ENCODE measurements around the gene MAP3K12.
"Not testable (repeated sequence)": the region's sequence is repeated elsewhere in the genome, so short reads cannot be mapped to it uniquely, and the experiment has no call there.

Gene MAP3K12

DNA sequence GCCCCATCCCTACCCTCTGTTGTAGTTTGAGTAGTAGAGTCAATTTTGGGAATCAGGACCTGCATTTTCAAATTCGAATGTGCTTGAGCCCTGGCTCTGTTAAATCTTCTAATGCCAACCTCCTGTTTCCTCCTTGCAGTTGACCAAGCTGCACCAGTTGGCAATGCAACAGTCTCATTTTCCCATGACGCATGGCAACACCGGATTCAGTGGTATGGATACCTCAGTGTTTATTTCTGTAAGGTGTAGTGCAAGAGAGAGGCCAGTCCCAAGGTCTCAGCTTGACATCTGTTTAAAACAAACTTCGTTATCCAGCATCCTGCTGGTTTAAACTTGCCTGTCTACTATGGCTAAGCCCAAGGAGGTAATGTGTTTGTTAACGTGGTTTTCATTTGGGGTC lies 32.2 kb downstream of the MAP3K12 start:
- no peak for DNase-seq (ENCODE audit: low read depth)

GRCh38 chr12:53466640-53467039 lies 32.6 kb downstream of the MAP3K12 start:
- DNase-seq (ENCODE audit: low read depth), result no peak

GRCh38 chr12:53465679-53466078 lies 33.6 kb downstream of the MAP3K12 start:
- no peak for DNase-seq (ENCODE audit: low read depth)

DNA sequence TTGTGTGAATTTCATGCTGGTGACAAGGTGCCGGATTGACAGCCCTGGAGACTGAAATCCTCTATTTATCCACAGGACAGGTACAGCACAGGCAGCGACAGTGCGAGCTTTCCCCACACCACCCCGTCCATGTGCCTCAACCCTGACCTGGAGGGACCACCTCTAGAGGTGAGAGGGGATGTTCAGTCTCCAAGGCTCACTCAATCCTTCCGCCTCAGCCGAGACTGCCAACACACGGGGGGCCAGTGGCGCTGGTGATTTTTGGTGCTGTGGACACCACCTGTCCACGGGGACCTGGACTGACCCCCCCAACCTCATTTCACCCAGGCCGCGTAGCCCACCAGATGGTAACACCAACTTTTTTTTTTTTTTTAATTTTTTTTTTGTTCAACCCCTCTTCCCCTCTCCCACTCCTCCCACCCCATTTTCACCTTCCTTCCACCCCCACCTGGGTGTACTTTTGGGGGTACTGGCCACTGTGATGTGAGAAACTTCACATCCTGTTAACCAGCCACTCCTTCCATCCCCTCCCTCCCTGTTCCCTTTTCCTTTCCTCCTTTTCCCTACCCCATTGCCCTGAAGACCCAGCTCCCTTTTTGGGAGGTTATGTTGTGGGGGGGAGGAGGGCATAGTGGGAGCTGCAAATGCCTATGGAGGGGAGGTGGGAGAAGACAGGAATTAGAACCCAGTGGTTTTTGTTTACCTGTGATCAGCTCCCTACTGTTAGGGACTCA lies 34.4 kb downstream of the MAP3K12 start:
- no peak for DNase-seq (ENCODE audit: low read depth)

GRCh38 chr12:53463802-53464560 lies 35.3 kb downstream of the MAP3K12 start:
- no peak for DNase-seq (ENCODE audit: low read depth)

GRCh38 chr12:53462935-53463334 lies 36.3 kb downstream of the MAP3K12 start:
- DNase-seq (ENCODE audit: low read depth), result no peak

DNA sequence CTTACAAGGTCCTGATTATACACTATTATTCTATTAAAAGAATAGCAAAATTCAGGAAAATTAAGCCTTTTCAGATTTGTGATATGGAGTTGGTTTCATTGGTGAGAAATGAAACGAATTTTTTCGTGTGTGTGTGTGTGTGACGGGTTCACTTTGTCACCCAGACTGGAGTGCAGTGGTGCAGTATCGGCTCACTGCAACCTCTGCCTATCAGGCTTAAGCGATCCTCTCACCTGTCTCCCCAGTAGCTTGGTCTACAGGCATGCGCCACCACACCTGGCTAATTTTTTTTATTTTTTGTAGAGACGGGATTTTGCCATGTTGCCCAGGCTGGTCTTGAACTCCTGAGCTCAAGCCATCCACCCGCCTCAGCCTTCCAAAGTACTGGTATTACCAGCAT lies 37.7 kb downstream of the MAP3K12 start:
- no peak for DNase-seq (ENCODE audit: low read depth)

DNA sequence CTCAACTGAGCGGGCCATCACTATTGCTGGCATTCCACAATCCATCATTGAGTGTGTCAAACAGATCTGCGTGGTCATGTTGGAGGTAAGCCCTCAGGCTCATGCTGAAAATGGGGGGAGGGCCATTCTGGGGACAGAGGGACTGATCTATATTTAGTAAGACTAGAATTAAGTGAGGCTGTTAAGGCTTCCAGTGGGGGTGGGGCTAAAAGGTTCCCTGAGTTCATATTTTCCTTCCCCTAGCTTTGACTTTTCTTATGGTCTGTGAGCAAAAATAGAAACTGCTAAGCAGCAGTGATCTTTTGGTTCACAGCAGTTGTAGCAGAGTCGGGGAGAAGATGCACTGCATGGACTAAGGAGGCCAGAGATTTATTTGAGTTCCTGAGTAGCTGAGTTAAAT lies 38.2 kb downstream of the MAP3K12 start:
- no peak for DNase-seq (ENCODE audit: low read depth)

DNA sequence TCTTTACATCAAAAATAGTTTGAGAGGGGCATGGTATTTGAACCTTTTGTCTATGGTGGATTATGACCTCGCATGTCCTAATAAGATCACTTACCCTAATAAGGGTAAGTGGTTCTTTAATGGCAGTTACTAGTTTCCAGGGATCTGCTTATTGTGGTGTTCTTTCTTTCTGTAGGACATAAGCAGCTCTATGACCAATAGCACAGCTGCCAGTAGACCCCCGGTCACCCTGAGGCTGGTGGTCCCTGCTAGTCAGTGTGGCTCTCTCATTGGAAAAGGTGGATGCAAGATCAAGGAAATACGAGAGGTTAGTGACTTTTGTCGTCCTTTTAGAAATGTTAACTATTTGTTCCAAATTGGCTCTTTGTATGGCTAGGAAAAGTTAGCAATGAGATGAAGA lies 40.2 kb downstream of the MAP3K12 start:
- DNase-seq (ENCODE audit: low read depth), result no peak

DNA sequence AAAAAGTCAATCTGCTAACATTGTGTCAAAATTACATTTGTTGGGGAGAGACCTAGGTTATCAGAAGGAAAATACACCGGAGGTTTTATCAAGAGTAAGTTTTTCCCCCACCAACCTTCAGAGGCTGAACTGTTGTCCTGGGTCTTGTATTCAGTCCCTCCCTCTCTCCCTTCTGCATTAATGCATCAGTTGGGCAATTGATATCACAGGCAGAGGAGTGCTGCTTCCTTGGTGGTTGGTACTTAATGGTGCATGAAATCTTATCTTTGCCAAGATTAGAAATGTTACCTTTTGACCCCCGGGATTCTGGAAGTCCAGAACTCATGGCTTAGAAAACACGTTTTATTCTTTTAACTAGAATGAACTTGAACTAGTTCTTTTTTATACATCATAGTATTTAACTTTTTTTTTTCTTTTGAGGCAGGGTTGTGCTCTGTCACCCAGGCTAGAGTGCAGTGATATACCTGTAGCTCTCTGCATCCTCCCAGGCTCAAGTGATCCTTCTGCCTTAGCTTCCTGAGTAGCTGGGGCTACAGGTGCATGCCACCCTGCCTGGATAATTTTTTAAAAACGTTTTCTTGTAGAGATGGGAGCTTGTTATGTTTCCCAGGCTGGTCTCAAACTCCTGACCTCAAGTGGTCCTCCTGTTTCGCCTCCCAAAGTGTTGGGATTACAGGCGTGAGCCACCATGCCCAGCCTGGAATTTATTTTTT lies 42.4 kb downstream of the MAP3K12 start:
- DNase-seq (ENCODE audit: low read depth), result no peak

GRCh38 chr12:53454707-53455106 lies 44.6 kb downstream of the MAP3K12 start:
- DNase-seq (ENCODE audit: low read depth), result no peak

GRCh38 chr12:53453953-53454640 lies 45.2 kb downstream of the MAP3K12 start:
- DNase-seq (ENCODE audit: low read depth), result no peak

GRCh38 chr12:53452159-53453077 lies 46.8 kb downstream of the MAP3K12 start:
- peak; percentile 89 for DNase-seq (ENCODE audit: low read depth)

GRCh38 chr12:53451661-53452158 lies 47.5 kb downstream of the MAP3K12 start, which contains the start of gene PCBP2:
Gene PCBP2, plus strand, starts transcription at chr12:53452102. Its CDS starts 2,699 bp downstream, at chr12:53454801.
- peak; percentile 100 for DNase-seq (ENCODE audit: low read depth)

GRCh38 chr12:53450936-53451335 lies 48.3 kb downstream of the MAP3K12 start:
- no peak for DNase-seq (ENCODE audit: low read depth)

GRCh38 chr12:53444593-53445325 lies 54.5 kb downstream of the MAP3K12 start:
- not testable (repeated sequence) for DNase-seq (ENCODE audit: low read depth)

DNA sequence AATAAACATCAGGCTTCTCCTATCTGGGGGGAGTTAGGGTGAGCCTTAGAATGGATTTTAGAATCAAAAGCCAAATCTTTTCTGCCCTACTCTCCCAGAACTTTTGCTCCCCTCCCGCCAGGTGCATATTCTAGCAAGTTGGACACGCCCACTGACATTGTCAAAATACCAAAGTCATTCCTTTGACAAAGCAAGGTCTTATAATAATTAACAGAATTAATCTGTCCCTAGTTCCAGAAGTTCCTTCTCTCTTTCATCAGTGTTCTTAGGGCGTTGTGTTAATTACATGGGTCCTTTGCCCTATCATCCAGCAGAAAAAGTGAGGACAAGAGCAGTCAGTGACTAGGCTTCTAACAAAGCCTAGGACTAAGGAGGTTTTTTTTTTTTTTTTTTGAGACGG lies 55.3 kb downstream of the MAP3K12 start:
- no peak for DNase-seq (ENCODE audit: low read depth)

DNA sequence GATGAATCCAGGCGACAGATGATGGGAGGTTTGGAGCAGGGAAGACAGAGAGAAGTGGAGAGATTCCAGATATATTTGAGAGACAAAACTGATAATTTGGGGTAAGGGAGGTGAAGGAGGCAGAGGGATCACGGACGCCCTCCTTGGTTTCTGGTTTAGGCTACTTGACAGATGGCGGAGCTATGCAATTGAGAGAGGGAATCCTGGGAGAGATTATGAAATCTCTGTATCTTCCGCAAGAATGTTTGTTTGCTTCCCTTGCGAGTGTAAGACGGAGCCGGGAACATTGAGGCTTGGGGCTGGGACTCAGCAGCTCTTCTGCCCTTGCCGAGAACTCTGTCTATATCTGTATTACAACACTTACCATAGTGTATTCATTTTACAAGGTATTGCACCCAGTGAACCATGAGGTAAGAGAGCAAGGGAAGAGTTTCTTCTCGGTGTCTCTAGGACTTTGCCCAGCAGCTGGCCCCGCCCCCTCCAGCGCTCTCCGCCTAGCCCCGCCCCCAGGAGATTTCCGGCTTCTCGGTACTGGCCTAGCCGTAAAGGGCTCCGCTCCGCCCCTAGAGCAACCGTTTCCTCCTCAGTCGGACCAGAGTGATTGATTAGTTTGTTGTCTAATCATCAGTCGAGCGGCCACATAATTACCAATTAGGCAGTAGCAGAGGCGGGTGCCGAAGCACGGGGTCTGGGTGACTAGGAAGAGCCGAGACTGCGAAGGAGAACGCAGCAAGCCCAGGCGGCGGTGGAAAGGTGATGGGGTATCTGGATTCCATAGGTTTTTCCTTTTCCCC lies 58.0 kb downstream of the MAP3K12 start, which contains the start of gene PRR13:
Gene PRR13, plus strand, starts transcription at position 695 of the 794 bp plus-strand sequence. CDS start 981 bp downstream, outside the sequence.
- DNase-seq (ENCODE audit: low read depth), result peak; percentile 100

DNA sequence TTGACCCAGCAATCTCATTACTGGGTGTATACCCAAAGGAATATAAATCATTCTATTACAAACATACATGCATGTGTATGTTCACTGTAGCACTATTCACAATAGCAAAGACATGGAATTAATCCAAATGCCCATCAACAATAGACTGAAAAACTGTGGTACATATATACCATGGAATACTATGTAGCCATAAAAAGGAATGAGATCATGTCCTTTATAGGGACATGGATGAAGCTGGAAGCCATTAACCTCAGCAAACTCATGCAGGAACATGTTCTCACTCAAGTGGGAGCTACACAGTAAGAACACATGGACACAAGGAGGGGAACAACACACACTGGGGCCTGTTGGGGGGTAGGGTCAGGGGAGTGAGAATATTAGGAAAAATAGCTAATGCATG lies 59.7 kb downstream of the MAP3K12 start:
- DNase-seq (ENCODE audit: low read depth), result not testable (repeated sequence)
